HG03108 (cell line): ENCODE data around the gene RTEL1.

Experiments used
- ATAC-seq: cut with Tn5 transposase; IDR thresholded peaks from one replicate; pipeline ENCODE4 v1.9.1; 2021; ENCODE audit warnings: moderate library complexity; ENCODE audit not compliant: unreplicated experiment

The RTEL1 gene

DNA sequence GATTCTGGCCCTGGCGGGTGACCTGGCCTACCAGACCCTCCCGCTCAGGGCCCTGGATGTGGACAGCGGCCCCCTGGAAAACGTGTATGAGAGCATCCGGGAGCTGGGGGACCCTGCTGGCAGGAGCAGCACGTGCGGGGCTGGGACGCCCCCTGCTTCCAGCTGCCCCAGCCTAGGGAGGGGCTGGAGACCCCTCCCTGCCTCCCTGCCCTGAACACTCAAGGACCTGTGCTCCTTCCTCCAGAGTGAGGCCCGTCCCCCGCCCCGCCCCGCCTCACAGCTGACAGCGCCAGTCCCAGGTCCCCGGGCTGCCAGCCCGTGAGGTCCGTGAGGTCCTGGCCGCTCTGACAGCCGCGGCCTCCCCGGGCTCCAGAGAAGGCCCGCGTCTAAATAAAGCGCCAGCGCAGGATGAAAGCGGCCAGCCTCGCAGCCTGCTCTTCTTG, 80.6 kb downstream of the RTEL1 start:
- ATAC-seq = no peak

DNA sequence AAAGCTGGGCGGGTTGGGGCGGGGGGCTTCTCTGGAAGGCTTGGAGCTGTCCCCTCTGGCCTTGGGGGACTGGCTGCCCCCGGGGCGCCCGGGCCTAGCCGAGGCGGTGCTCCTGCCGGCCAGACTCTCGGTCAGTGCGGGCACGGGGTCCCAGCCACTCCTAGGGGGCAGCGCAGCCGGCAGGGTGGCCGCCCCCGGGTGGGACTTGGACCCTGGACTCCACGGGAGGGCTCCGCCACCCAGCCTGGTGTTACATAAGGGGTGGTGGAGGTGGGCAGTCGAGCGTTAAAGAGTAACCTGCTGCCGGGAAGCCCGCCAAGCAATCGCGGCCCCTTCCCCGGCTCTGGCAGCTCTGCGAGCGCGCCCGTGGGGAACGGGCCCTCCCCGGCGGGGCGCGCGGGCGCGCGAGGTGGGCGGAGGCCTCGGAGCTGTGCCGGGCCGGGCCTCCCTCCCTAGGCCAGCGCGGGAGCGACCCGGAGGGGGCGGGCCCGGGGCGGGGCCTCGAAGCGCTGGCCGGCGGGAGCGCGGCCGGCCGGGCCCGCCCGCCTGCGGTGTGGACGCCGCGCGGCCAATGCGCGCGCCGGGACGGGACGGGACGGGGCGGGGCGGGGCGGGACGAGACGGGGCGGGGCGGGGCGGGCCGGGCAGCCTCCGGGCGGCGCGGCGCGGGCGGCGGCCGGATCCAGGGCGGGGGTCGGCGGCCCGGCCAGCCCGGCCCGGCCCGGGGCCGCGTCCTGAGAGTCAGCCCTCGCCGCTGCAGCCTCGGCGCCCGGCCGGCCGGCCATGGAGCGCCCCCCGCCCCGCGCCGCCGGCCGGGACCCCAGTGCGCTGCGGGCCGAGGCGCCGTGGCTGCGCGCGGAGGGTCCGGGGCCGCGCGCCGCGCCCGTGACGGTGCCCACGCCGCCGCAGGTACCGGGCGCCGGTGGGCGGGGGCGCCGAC, 81.3 kb downstream of the RTEL1 start, which contains the start of gene SLC2A4RG:
Gene SLC2A4RG (plus strand): TSS at position 647 of the 940 bp plus-strand sequence. CDS start 137 bp downstream, at position 784.
- ATAC-seq = peak; percentile 37

DNA sequence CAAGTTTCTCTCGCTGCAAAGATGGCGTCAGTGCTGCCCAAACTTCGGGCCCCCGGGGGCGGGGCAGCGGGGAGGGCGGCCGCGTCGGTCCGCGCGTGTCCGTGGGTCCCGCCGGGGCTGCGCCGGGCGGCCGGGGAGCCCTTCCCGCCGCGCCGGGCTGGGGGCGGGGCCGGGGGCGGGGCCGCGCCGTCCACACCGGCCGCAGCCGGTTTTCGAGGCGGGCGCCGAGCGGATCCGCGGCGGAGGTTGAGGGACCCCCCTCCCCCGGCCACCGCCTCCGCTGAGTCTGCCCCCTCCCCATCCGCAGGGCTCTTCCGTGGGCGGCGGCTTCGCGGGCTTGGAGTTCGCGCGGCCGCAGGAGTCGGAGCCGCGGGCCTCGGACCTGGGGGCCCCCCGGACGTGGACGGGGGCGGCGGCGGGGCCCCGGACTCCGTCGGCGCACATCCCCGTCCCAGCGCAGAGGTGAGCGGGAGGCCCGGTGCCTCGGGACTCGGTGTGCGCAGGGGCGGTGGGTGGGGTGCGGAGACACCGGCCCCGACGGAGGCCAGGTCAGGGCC, 82.0 kb downstream of the RTEL1 start:
- ATAC-seq = no peak

DNA sequence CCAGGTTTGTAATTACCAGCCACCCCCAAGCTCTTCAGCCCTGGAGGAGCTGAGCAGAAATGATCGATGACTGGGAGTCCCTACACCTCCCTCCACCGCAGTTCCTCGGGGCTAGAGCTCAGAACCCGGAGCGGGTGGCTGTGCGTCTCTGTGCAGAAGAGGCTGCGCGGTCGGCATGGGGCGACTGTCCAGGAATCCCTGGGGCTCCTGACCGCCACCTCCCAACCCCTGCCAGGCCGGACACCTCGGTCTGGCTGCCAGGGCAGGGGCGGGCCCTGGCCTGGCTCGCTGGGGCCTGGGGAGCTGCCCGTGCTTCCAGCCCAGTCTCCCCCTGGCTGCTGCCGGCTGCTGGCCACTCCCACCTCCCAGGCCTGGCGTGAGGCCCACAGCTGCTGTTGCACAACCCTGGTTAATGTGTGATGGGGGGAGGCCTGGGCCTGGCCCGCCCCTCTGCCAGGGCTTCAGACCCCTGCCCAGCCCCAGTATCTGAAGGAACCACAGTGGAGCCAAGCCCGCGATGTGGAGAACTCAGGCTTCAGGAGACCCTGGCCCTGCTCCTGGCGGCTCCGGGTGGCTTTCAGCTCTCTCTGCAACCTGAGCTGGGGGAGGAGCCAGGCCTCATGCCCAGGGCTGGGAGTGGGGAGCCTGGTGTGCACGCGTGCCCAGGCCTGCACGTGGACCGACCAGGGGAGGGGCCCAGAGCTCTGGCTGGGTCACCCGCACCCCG, 82.7 kb downstream of the RTEL1 start:
- no peak for ATAC-seq

DNA sequence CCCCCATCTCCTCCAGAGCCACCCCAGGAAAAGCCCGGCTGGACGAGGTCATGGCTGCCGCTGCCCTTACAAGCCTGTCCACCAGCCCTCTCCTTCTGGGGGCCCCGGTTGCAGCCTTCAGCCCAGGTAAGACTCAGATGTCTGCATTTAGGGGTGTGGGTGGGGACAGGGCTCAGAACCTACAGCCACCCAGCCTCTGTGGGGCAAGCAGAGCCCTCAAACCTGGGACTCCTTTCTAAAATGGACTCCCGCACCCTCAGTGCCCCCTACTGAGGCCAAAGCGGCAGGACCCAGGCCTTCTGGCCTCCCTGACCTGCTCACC, 83.2 kb downstream of the RTEL1 start:
- no peak for ATAC-seq

DNA sequence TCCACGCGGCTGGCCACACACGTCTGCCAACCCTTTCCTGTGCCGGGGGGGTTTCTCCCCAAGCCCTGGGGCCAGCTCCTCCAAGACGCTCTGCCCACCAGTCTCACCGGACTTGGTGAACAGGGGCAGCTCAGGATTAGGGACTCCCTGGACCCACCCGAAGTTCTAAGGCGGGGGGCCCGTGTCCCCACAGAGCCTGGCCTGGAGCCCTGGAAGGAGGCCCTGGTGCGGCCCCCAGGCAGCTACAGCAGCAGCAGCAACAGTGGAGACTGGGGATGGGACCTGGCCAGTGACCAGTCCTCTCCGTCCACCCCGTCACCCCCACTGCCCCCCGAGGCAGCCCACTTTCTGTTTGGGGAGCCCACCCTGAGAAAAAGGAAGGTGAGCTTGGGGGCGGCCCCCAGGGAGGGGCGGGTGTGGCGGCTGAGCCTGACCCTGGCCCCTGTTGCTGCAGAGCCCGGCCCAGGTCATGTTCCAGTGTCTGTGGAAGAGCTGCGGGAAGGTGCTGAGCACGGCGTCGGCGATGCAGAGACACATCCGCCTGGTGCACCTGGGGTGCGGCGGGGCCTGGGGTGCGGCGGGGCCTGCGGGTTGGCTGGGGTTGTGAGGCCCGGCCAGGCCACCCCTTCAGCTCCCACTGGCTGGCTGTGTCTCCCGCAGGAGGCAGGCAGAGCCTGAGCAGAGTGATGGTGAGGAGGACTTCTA, 83.7 kb downstream of the RTEL1 start:
- ATAC-seq = no peak

DNA sequence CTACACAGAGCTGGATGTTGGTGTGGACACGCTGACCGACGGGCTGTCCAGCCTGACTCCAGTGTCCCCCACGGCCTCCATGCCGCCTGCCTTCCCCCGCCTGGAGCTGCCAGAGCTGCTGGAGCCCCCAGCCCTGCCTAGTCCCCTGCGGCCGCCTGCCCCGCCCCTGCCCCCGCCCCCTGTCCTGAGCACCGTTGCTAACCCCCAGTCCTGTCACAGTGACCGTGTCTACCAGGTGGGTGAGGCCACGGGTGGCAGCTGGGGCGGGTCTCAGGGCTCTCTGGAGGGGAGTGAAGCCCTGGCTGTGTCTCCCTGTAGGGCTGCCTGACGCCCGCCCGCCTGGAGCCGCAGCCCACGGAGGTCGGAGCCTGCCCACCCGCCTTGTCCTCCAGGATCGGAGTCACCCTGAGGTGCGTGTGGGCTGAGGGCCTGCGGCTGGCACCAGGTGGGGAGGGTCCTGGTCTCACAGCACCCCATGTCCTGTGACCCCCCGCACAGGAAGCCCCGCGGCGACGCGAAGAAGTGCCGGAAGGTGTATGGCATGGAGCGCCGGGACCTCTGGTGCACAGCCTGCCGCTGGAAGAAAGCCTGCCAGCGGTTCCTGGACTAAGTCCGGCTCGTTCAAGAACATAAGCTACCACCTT, 84.4 kb downstream of the RTEL1 start:
- ATAC-seq = no peak

DNA sequence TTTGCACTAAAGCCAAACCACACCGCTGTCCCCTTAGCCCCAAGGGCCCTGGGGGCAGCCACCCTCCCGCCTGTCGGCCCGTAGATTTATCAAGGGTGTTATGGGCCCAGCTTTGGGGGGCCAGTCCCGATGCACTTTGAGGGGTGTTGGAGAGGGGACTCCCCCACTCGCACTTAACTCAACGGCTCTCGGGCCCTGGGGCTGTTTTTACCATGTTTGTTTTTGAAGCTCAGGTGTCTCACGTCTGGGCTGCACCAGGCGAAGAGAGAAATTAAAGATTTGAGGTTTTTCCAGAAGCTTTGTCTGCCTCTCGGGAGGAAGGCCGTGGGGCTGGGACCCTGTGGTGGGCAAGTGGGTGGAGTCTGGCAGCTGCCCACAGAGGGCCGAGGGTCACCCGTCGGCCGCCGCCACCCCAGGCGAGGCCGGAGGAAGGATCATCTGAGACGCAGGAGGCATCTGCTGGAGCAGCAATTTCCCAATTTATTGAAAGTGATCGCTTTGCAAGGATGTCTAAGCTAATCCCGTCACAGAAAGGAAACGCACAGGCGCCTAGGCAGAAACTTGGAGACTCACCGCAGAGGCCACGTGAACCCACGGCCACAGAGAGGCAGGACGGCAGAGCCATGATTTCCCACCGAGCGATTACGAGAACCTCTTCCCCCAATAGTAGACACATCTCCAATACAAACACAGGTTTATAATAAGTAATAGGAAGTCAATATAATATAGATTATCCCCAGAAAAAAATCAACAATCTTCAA, 85.3 kb downstream of the RTEL1 start:
- no peak for ATAC-seq

DNA sequence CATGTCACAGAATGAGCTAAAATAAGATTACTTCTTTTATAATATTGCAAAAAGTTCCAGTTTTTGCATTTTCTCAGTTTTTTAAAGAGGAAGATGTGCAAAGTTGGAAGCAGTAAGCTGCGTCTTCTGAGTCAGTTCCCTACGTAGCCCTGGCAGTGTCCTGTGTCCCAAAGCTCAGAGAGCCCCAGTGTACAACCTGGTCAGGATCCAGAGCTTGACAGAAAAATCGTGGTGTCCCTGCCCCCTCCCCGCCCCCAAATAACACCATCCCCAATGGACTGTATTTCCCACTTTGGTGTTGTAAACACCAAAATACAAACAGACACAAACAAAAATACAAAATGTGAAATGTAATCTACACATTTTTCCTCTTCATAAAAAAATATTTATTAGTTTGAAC, 86.0 kb downstream of the RTEL1 start:
- no peak for ATAC-seq

DNA sequence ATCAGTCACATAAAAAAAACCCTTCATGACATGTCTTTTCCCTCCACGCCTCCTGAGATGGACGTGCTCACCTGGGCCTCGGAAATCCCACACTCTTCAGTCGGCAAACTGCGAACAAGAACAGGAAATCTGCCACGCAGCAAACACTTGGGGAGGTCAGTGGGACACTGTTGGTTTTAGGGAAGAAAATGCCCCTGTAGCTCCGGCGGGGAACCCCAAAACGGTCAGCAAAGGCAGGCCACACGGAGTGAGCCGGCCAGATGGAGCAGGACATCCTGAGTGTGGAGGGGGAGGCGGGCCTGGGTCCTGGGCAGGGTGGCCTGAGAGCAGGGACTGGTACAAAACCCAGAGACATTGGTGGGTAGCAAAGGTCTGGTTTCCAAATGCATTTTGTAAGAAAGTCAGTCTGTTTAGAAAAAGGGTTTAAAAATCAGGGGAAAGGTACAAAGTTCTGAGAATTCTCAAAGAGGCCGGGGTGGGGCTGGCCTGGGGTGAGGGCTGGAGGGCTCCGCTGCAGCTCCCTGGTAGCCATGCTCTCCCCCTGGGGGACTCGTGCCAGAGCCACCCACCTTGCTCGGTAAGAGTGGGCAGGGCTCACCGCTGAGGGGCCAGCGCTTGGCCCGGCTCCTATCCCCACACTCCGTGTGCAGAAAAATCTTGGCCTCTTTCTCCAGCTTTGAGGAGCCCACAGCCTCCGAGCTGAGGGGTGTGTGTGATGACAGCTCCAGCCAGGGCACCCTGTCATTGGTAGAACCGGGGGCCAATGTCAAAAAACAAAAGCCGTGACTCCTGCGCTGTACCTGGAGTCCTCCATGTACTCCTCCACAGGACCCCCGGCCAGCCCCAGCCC, 86.7 kb downstream of the RTEL1 start:
- no peak for ATAC-seq

DNA sequence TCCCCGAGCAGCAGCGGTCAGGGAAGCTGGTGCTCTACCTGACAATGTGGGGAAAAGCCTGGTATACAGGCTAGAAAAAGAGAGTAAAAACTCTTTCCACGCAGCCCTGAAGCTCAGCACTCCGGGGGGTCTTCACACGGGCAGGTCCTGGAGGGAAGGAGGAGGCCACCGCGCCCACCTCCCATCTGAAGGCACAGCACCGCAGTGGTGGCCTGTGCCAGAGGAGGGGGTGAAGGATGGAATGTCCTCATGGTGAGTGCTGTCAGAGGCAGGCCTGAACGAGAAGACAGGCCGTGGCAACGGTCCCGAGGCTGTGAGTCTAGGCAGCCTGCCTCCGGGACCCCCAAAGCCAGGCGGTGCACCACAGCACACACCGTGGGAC, 87.3 kb downstream of the RTEL1 start:
- no peak for ATAC-seq
